Aorta (tissue), 5 donors: ENCODE results near the gene PPP1R12B. TPM values are rescaled to one million over a fixed set of nuclear protein-coding genes. Genes with fewer than 3 reads are reported as not detected.
"Not testable (repeated sequence)": the region's sequence is repeated elsewhere in the genome, so short reads cannot be mapped to it uniquely, and the experiment has no call there.

ENCODE experiments used
- ATAC-seq: fragments of 200-7000 bp; cut with Tn5 transposase; one replicate; pipeline ENCODE4 v1.9.1; 2022; ENCODE audit warnings: moderate library complexity; ENCODE audit not compliant: low FRiP score
- DNase-seq, 2 donors: peaks; one replicate each; pipeline ENCODE4 v3.0.0-alpha.2; 2020
- H3K27ac ChIP-seq, 2 donors: one replicate each; pipeline ENCODE4 v1.5.1; 2013; ENCODE audit warnings: low read length in 2 of 2, mild to moderate bottlenecking in 2 of 2, moderate library complexity in 2 of 2, control low read depth in 1 of 2, inconsistent platforms in 1 of 2, low read depth in 1 of 2
- H3K27me3 ChIP-seq, 2 donors: one replicate each; pipeline ENCODE4 v1.6.1; 2013; ENCODE audit warnings: control low read depth in 1 of 2, low read length in 1 of 2, mild to moderate bottlenecking in 1 of 2, moderate library complexity in 1 of 2; ENCODE audit not compliant: insufficient read depth in 2 of 2, control insufficient read depth in 1 of 2
- H3K36me3 ChIP-seq, 2 donors: one replicate each; pipeline ENCODE4 v1.6.1; 2013; ENCODE audit warnings: control low read depth in 1 of 2, low read length in 1 of 2, mild to moderate bottlenecking in 1 of 2; ENCODE audit not compliant: insufficient read depth in 2 of 2, control insufficient read depth in 1 of 2
- H3K4me1 ChIP-seq, 2 donors: one replicate each; pipeline ENCODE4 v1.6.1; 2013; ENCODE audit warnings: low read length in 2 of 2, control low read depth in 1 of 2, mild to moderate bottlenecking in 1 of 2, moderate library complexity in 1 of 2; ENCODE audit not compliant: insufficient read depth in 2 of 2, control insufficient read depth in 1 of 2
- H3K4me3 ChIP-seq, 2 donors: one replicate each; pipeline ENCODE4 v1.5.1; 2013; ENCODE audit warnings: low read length in 2 of 2, control low read depth in 1 of 2, mild to moderate bottlenecking in 1 of 2
- H3K9me3 ChIP-seq: one replicate; pipeline ENCODE4 v1.6.1; 2013; ENCODE audit warnings: mild to moderate bottlenecking, low read length; ENCODE audit not compliant: control insufficient read depth
- WGBS, 2 donors: extraction: QIAGEN DNeasy Blood & Tissue Kit; methylation state at CpG; one replicate each; pipeline ENCODE4 v1.1.7; 2013; 5-methylcytosine and 5-hydroxymethylcytosine counted together
- intact Hi-C, 2 donors: fragments of 100-400 bp; cut with DNase I; formaldehyde crosslinking; loops; one replicate each; pipeline versions ENCODE4 v1.14.2 to v1.15.0; 2022
- polyA plus RNA-seq, 2 donors: library from polyadenylated mRNA; stranded (reverse); fragments of 200-250 nt; gene quantifications; one replicate each; pipeline ENCODE4 v1.2.3, GENCODE V29; 2013
- total RNA-seq, 2 donors: library from RNA; stranded (reverse); fragmentation: NEBNext Ultra II Directional; extraction: Animal tissue kit (Norgen Biotek cat#: 25700); gene quantifications; one replicate each; pipeline ENCODE4 v1.2.1, GENCODE V29; 2021
- donor health status: healthy with polysubstance abuse.
- donor health status: Bipolar disorder and iron deficiency.
- donor health status: DM: no; HTN: no; CAD: no.
- donor health status: DM: no; HTN: no; CAD: no.
- donor health status: DM: yes; HTN: yes; CAD: no.

The PPP1R12B gene
- total and polyA plus RNA-seq, 4 donors, result 102 to 1,102 (median 396) TPM

GRCh38 chr1:202405928-202406327 is 57.4 kb downstream of the PPP1R12B start:
- Histone ChIP-seq H3K36me3 (no peaks in the 10 kb centered on the region), H3K9me3 (no peaks in the 10 kb centered on the region), H3K4me3 (no peak overlapping the region), H3K27me3 (no peaks in the 10 kb centered on the region), H3K27ac (no peak overlapping the region), H3K4me1 (peaks cover 0 to 3% of the 10 kb centered on the region in 2 donors)
- no peak for DNase-seq
- WGBS, 2 donors, result 97 to 98% methylated on average over 1 of the region's 1 CpG
- no peak for ATAC-seq
- intact Hi-C loops, result loop anchor here in 1 of 2 donors (10.0 kb wide), 1 partner anchor 61 kb away; the partner anchor contains the start of genes PPP1R12B and UBE2T

GRCh38 chr1:202406896-202407295 is 58.4 kb downstream of the PPP1R12B start:
- ATAC-seq, H3K4me3 ChIP-seq, DNase-seq, H3K4me1 ChIP-seq, H3K9me3 ChIP-seq, H3K27ac ChIP-seq, H3K27me3 ChIP-seq, H3K36me3 ChIP-seq: not testable (repeated sequence)
- intact Hi-C loops, result loop anchor here in 1 of 2 donors (10.0 kb wide), 1 partner anchor 62 kb away; the partner anchor contains the start of genes PPP1R12B and UBE2T
- WGBS, 2 donors, result 60 to 66% methylated on average over 2 of the region's 2 CpGs

DNA sequence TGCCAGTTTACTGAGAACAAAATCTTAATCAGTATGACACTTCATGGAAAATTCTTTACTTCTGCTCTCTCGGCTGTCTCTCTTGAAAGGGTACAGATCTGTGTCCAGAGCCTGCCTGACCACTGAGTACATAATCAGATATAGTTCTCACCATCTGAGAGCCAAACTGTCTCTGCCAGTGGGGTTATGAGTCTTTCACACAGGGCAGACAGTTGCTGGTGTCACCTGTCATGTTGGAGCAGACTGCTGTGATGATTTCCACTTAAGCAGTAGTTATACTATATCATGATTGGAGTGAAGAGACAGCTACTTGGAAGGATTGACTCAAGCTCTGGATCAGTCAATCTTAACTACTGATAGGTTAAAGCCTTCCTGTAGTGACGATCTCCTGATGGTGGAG is 58.9 kb downstream of the PPP1R12B start:
- H3K9me3 ChIP-seq, H3K4me3 ChIP-seq, H3K27me3 ChIP-seq, DNase-seq, ATAC-seq, H3K27ac ChIP-seq, H3K36me3 ChIP-seq, H3K4me1 ChIP-seq: not testable (repeated sequence)
- intact Hi-C loops, result loop anchor here in 1 of 2 donors (10.0 kb wide), 1 partner anchor 63 kb away; the partner anchor contains the start of genes PPP1R12B and UBE2T
- WGBS, 2 donors, result 79 to 81% methylated on average over 2 of the region's 2 CpGs

DNA sequence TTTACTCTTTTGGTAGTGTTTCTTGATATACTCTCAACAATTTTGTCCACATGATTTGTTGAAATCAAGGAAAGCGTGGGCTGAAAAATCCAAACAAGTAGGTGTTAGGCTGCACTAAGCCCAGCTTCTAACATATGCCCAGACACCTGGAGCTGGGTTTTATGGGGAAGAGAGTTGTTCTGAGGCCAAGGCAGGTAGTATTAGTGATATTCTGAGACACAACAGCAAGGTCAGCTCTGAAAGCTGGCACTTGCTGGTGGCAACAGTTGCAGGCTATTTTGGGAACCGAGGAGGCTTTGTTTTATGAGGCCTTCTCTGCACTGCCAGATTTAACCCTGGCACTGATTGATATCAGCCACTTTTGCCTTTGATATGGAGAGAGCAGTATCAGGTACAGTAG is 61.8 kb downstream of the PPP1R12B start:
- H3K27ac ChIP-seq, DNase-seq, H3K4me1 ChIP-seq, intact Hi-C loops, H3K36me3 ChIP-seq, H3K27me3 ChIP-seq, H3K4me3 ChIP-seq, H3K9me3 ChIP-seq, ATAC-seq: not testable (repeated sequence)
- WGBS, 2 donors, result 49 to 50% methylated on average over 2 of the region's 2 CpGs

- H3K27me3 ChIP-seq, H3K27ac ChIP-seq, H3K4me1 ChIP-seq, H3K9me3 ChIP-seq, ATAC-seq, H3K4me3 ChIP-seq, intact Hi-C loops, DNase-seq, H3K36me3 ChIP-seq: not testable (repeated sequence)
- WGBS, 2 donors, result 8% methylated on average over 5 of the region's 5 CpGs
Observed at GRCh38 chr1:202410854-202411357, 62.4 kb downstream of the PPP1R12B start.

DNA sequence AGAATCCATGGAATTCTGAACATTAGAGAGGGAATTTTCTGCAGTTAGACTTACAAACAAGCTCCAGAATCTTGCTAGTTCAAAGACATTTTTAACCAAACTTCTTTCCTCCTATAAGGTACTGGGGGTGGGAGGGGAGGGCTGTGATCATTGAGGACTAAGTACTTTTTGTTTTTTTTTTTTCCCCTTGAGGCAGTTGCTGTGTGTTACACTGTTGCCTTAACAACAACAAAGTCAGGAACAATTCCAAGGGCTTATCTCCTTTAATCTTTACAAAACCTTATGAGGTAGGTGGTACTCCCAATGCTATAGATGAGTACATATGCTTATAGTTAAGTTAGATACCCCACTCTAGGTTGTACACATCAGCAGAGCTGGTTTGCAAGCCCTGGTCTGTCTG is 62.9 kb downstream of the PPP1R12B start:
- H3K27me3 ChIP-seq, result no peaks in the 10 kb centered on the region
- H3K4me1 ChIP-seq, result peaks cover 1 to 3% of the 10 kb centered on the region in 2 donors
- H3K4me3 ChIP-seq, result no peak overlapping the region
- no peaks in the 10 kb centered on the region for H3K36me3 ChIP-seq
- intact Hi-C loops, result no loop called here
- no peak for ATAC-seq
- H3K27ac ChIP-seq, result no peak overlapping the region
- no peaks in the 10 kb centered on the region for H3K9me3 ChIP-seq
- DNase-seq, result no peak

GRCh38 chr1:202412421-202412820 is 63.9 kb downstream of the PPP1R12B start:
- H3K27ac ChIP-seq, H3K27me3 ChIP-seq, ATAC-seq, H3K4me1 ChIP-seq, H3K36me3 ChIP-seq, H3K4me3 ChIP-seq, H3K9me3 ChIP-seq, DNase-seq, intact Hi-C loops: not testable (repeated sequence)
- WGBS, 2 donors, result 18 to 22% methylated on average over 3 of the region's 3 CpGs

DNA sequence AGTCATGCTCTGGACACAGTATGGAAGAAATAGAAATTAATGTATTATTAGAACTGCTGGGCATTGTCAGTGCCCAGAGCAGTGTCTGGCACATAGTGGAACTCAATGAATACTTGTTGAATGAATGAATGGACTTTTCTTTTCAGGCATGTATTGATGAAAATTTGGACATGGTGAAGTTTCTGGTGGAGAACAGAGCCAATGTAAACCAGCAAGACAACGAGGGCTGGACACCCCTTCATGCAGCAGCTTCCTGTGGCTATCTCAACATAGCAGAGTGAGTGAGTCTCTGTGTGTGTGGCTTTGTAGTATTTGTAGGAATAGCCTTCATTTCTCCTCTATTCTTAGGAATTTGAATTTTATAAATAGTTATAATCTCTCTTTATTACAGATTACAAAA is 68.1 kb downstream of the PPP1R12B start:
- ATAC-seq, result no peak
- no peaks in the 10 kb centered on the region for H3K36me3 ChIP-seq
- no peak overlapping the region for H3K4me3 ChIP-seq
- 9 to 14% methylated on average over 1 of the region's 1 CpG for WGBS, 2 donors
- peaks cover 0 to 1% of the 10 kb centered on the region in 2 donors for H3K4me1 ChIP-seq
- intact Hi-C loops, result no loop called here
- no peak overlapping the region for H3K27ac ChIP-seq
- DNase-seq, result no peak
- H3K27me3 ChIP-seq, result no peaks in the 10 kb centered on the region
- H3K9me3 ChIP-seq, result no peaks in the 10 kb centered on the region

GRCh38 chr1:202417141-202417540 is 68.6 kb downstream of the PPP1R12B start:
- H3K9me3 ChIP-seq, H3K27me3 ChIP-seq, H3K27ac ChIP-seq, H3K4me1 ChIP-seq, intact Hi-C loops, H3K36me3 ChIP-seq, ATAC-seq, H3K4me3 ChIP-seq, DNase-seq: not testable (repeated sequence)
- 61 to 70% methylated on average over 4 of the region's 4 CpGs for WGBS, 2 donors
